ENCODE results near the gene SLC25A12.
"Not testable (repeated sequence)": the region's sequence is repeated elsewhere in the genome, so short reads cannot be mapped to it uniquely, and the experiment has no call there.

Gene SLC25A12

DNA sequence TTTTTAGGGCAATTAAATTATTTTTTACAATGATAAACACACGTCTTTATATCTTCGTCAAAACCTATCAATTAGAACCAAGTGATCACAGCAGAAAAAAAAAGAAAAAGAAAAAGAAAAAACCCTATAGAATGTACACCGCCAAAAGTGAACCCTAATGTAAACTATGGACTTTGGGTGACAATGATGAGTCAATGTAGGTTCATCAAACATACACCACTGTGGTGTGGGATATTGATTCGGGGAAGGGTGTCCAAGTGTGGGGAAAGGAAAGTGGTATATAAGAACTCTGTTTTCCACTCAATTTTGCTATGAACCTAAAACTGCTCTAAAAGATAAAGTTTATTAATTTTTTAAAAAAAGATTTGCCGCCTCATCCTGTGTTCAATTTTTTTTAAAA, 121.7 kb downstream of the SLC25A12 start:
- TF ChIP-seq, protein P1, sequence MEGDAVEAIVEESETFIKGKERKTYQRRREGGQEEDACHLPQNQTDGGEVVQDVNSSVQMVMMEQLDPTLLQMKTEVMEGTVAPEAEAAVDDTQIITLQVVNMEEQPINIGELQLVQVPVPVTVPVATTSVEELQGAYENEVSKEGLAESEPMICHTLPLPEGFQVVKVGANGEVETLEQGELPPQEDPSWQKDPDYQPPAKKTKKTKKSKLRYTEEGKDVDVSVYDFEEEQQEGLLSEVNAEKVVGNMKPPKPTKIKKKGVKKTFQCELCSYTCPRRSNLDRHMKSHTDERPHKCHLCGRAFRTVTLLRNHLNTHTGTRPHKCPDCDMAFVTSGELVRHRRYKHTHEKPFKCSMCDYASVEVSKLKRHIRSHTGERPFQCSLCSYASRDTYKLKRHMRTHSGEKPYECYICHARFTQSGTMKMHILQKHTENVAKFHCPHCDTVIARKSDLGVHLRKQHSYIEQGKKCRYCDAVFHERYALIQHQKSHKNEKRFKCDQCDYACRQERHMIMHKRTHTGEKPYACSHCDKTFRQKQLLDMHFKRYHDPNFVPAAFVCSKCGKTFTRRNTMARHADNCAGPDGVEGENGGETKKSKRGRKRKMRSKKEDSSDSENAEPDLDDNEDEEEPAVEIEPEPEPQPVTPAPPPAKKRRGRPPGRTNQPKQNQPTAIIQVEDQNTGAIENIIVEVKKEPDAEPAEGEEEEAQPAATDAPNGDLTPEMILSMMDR (conservative IDR thresholded peaks at IDR 0.05; ENCODE audit: low read length), result no peak
- DNase-seq (ENCODE audit: low read depth), result no peak
- no peak overlapping the region for H3K4me3 ChIP-seq (ENCODE audit: low read length)

DNA sequence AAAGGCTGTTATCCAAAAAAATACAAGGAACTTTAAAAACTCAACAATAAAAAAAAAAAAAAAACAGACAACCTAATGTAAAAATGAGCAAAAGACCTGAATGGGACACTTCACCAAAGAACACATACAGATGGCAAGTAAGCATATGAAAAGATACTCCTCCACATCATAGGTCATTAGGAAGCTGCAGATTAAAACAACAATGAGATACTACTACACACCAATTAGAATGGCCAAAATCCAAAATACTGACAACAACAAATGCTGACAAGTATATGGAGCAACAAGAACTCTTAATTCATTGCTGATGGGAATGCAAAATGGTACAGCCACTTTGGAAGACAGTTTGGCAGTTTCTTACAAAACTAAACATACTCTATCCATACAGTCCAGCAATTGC, 122.6 kb downstream of the SLC25A12 start:
- TF ChIP-seq, protein P1 (conservative IDR thresholded peaks at IDR 0.05; ENCODE audit: low read length), result no peak
- DNase-seq (ENCODE audit: low read depth), result no peak
- H3K4me3 ChIP-seq (ENCODE audit: low read length), result no peak overlapping the region

DNA sequence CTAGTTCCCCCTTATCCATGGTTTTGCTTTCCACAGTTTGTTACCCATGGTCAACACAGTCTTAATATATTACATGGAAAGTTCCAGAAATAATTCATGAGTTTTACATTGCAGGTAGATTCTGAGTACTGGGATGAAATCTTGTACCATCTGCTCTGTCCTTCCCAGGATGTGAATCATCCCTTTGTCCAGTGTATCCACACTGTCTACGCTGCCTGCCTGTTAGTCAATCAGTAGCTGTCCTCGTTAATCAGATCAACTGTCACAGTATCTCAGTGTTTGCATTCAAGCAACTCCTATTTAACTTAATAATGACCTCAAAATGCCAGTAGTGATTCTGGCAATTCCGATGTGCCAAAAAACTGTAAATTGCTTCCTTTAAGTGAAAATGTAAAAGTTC, 130.4 kb downstream of the SLC25A12 start:
- no peak for DNase-seq (ENCODE audit: low read depth)
- TF ChIP-seq, protein P1 (conservative IDR thresholded peaks at IDR 0.05; ENCODE audit: low read length), result no peak
- no peak overlapping the region for H3K4me3 ChIP-seq (ENCODE audit: low read length)

GRCh38 chr2:171762879-171763573, 131.0 kb downstream of the SLC25A12 start:
- peak; percentile 25 for DNase-seq (ENCODE audit: low read depth)
- H3K4me3 ChIP-seq (ENCODE audit: low read length), result no peak overlapping the region
- TF ChIP-seq, protein P1 (conservative IDR thresholded peaks at IDR 0.05; ENCODE audit: low read length), result no peak

DNA sequence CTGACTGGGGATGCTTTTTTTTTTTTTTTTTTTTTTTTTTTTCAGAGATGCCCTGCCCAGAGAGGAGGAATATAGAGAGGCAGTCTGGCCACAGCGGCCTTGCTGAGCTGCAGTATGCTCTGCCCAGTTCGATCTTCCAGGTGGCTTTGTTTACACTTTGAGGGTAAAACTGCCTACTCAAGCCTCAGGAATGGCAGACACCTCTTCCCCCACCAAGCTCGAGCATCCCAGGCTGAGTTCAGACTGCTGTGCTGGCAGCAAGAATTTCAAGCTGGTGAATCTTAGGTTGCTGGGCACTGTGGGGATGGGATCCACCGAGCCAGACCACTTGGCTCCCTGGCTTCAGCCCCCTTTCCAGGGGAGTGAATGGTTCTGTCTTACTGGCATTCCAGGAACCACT, 132.9 kb downstream of the SLC25A12 start:
- H3K4me3 ChIP-seq (ENCODE audit: low read length); DNase-seq (ENCODE audit: low read depth): not testable (repeated sequence)

GRCh38 chr2:171758762-171759161, 135.3 kb downstream of the SLC25A12 start:
- H3K4me3 ChIP-seq (ENCODE audit: low read length); DNase-seq (ENCODE audit: low read depth): not testable (repeated sequence)

DNA sequence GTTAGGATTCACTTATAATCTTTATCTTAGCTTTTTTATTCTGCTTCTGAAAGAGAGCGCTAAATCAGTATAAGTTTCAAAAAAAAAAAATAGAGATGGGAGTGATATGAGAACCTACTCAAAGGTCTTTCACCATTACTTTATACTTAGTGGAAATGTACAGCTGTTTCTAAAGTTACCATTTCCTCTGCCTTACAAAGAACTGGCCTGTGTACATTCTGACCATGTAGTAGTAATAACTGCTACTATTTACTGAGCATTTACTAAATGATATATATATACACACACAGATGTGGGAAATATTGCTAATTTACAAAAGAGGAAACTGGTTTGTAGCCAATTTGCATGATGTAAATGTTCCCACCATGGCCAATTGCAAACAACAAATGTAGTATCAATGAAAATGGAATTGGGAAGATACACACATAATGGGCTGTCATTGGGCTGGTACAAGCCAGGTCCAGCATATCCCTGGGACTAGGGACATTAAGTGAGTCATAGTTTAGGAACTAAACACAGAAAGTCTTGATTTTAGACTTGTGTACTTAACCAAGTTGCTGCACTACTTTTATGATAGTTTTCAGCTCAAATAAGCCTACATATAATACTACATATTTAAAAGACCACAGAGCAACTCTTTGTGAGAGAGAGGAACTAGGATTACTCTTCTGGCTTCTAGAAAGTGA, 139.6 kb downstream of the SLC25A12 start:
- H3K4me3 ChIP-seq (ENCODE audit: low read length), result no peak overlapping the region
- TF ChIP-seq, protein P1 (conservative IDR thresholded peaks at IDR 0.05; ENCODE audit: low read length), result no peak
- DNase-seq (ENCODE audit: low read depth), result no peak

- TF ChIP-seq, protein P1 (conservative IDR thresholded peaks at IDR 0.05; ENCODE audit: low read length), result no peak
- H3K4me3 ChIP-seq (ENCODE audit: low read length), result no peak overlapping the region
- no peak for DNase-seq (ENCODE audit: low read depth)
Observed at GRCh38 chr2:171747371-171747770, 146.7 kb downstream of the SLC25A12 start.

Measured in AG10803 (cell line).